WERI-Rb-1 (cell line): Measurements from ENCODE around the gene MORN3.
"Not testable (repeated sequence)": the region's sequence is repeated elsewhere in the genome, so short reads cannot be mapped to it uniquely, and the experiment has no call there.

Experiments
- DNase-seq: peaks from one replicate; pipeline ENCODE4 v3.0.0-alpha.2; 2020
- H3K27ac ChIP-seq: fragments of 250-450 bp; sonication (Bioruptor Pico); 2 replicates; pipeline ENCODE4 v1.5.1; 2020; ENCODE audit warnings: mild to moderate bottlenecking, moderate library complexity
- H3K27me3 ChIP-seq: fragments of 250-450 bp; sonication (Bioruptor Pico); 2 replicates; pipeline ENCODE4 v1.5.1; 2021; ENCODE audit warnings: mild to moderate bottlenecking, low read depth, moderate library complexity; ENCODE audit not compliant: insufficient read depth, severe bottlenecking
- H3K36me3 ChIP-seq: fragments of 250-450 bp; sonication (Bioruptor Pico); 2 replicates; pipeline ENCODE4 v1.5.1; 2020; ENCODE audit warnings: mild to moderate bottlenecking, moderate library complexity
- H3K4me3 ChIP-seq: 2 replicates; pipeline ENCODE4 v1.5.1; 2011; ENCODE audit warnings: low read depth, mild to moderate bottlenecking, control low read depth, low read length
- H3K9me3 ChIP-seq: fragments of 250-450 bp; sonication (Bioruptor Pico); 2 replicates; pipeline ENCODE4 v1.5.1; 2021; ENCODE audit warnings: mild to moderate bottlenecking, moderate library complexity; ENCODE audit not compliant: severe bottlenecking
- CTCF ChIP-seq: IDR thresholded peaks from 2 replicates; pipeline ENCODE4 v1.5.1; 2011; ENCODE audit warnings: low read depth, mild to moderate bottlenecking, control low read depth, inconsistent platforms, low read length

Gene MORN3

GRCh38 chr12:121693155-121693687 lies 23.8 kb upstream of the MORN3 start:
- H3K4me3 ChIP-seq, result no peak overlapping the region
- H3K27ac ChIP-seq, result no peak overlapping the region
- no peak for TF ChIP-seq CTCF
- no peaks in the 10 kb centered on the region for H3K27me3 ChIP-seq
- no peaks in the 10 kb centered on the region for H3K9me3 ChIP-seq
- DNase-seq, result no peak
- no peaks in the 10 kb centered on the region for H3K36me3 ChIP-seq

GRCh38 chr12:121692744-121693143 lies 23.3 kb upstream of the MORN3 start:
- DNase-seq, H3K27me3 ChIP-seq, H3K27ac ChIP-seq, H3K36me3 ChIP-seq, H3K4me3 ChIP-seq, H3K9me3 ChIP-seq: not testable (repeated sequence)

- no peaks in the 10 kb centered on the region for H3K27me3 ChIP-seq
- no peak for TF ChIP-seq CTCF
- H3K9me3 ChIP-seq, result no peaks in the 10 kb centered on the region
- no peak overlapping the region for H3K4me3 ChIP-seq
- no peaks in the 10 kb centered on the region for H3K36me3 ChIP-seq
- H3K27ac ChIP-seq, result no peak overlapping the region
- DNase-seq, result no peak
Observed at GRCh38 chr12:121689430-121689829, 20.0 kb upstream of the MORN3 start.

GRCh38 chr12:121688966-121689365 lies 19.5 kb upstream of the MORN3 start:
- H3K4me3 ChIP-seq, result no peak overlapping the region
- no peaks in the 10 kb centered on the region for H3K27me3 ChIP-seq
- H3K9me3 ChIP-seq, result no peaks in the 10 kb centered on the region
- H3K36me3 ChIP-seq, result no peaks in the 10 kb centered on the region
- DNase-seq, result no peak
- TF ChIP-seq CTCF, result no peak
- no peak overlapping the region for H3K27ac ChIP-seq

GRCh38 chr12:121679661-121680197 lies 10.3 kb upstream of the MORN3 start:
- not testable (repeated sequence) for H3K36me3 ChIP-seq, H3K27ac ChIP-seq, H3K9me3 ChIP-seq, H3K4me3 ChIP-seq, DNase-seq, H3K27me3 ChIP-seq

GRCh38 chr12:121678716-121679300 lies 9.4 kb upstream of the MORN3 start:
- DNase-seq, result no peak
- H3K36me3 ChIP-seq, result no peaks in the 10 kb centered on the region
- no peaks in the 10 kb centered on the region for H3K27me3 ChIP-seq
- H3K4me3 ChIP-seq, result no peak overlapping the region
- no peaks in the 10 kb centered on the region for H3K9me3 ChIP-seq
- H3K27ac ChIP-seq, result no peak overlapping the region
- TF ChIP-seq CTCF, result no peak

- no peaks in the 10 kb centered on the region for H3K9me3 ChIP-seq
- TF ChIP-seq CTCF, result no peak
- no peaks in the 10 kb centered on the region for H3K27me3 ChIP-seq
- DNase-seq, result no peak
- no peak overlapping the region for H3K27ac ChIP-seq
- no peaks in the 10 kb centered on the region for H3K36me3 ChIP-seq
- no peak overlapping the region for H3K4me3 ChIP-seq
Observed at GRCh38 chr12:121678305-121678704, 8.9 kb upstream of the MORN3 start.
